Duodenal mucosa (tissue), 2 donors: ENCODE results near the gene CWC22.

Source experiments
- H3K27ac ChIP-seq: one replicate; pipeline ENCODE4 v1.7.0; 2013; ENCODE audit warnings: low read depth, low read length
- H3K27me3 ChIP-seq, 2 donors: one replicate each; pipeline ENCODE4 v1.7.0; 2013; ENCODE audit warnings: low read length in 2 of 2, control low read depth in 1 of 2; ENCODE audit not compliant: insufficient read depth in 2 of 2, control insufficient read depth in 1 of 2
- H3K36me3 ChIP-seq, 2 donors: one replicate each; pipeline ENCODE4 v1.7.0; 2013; ENCODE audit warnings: low read length in 2 of 2, control low read depth in 1 of 2; ENCODE audit not compliant: insufficient read depth in 2 of 2, control insufficient read depth in 1 of 2
- H3K4me1 ChIP-seq, 2 donors: one replicate each; pipeline ENCODE4 v1.7.0; 2013; ENCODE audit warnings: low read length in 2 of 2, control low read depth in 1 of 2; ENCODE audit not compliant: insufficient read depth in 2 of 2, control insufficient read depth in 1 of 2
- H3K4me3 ChIP-seq, 2 donors: one replicate each; pipeline ENCODE4 v1.7.0; 2013; ENCODE audit warnings: low read length in 2 of 2, low read depth in 1 of 2
- H3K9ac ChIP-seq, 2 donors: one replicate each; pipeline ENCODE4 v1.7.0; 2013; ENCODE audit warnings: low read length in 2 of 2, low read depth in 1 of 2
- H3K9me3 ChIP-seq, 2 donors: one replicate each; pipeline ENCODE4 v1.7.0; 2013; ENCODE audit warnings: low read length in 2 of 2, control low read depth in 1 of 2; ENCODE audit not compliant: control insufficient read depth in 1 of 2

Gene CWC22

GRCh38 chr2:179911569-179911968 is 95.5 kb downstream of the CWC22 start:
- no peak overlapping the region for H3K9ac ChIP-seq
- no peaks in the 10 kb centered on the region for H3K36me3 ChIP-seq

DNA sequence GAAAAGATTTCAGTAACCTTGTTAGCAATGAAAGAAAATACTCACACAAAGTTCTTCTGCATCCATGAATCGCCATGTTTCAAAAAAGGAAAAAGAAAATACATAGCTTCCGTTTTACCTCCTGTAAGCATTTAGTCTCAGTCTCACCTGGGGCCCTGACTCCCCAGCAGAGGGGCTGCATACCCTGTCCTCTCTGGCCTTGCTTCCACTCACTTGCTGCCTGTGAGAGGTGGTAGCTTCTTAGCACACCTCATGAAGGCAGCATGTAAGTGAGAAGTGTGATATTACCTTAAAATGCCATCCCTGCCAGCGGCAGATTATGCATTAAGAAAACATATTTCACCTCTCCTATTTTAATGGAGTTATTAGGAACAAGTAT is 96.4 kb downstream of the CWC22 start:
- Histone ChIP-seq H3K27ac (no peak overlapping the region), H3K9ac (no peak overlapping the region), H3K4me3 (no peak overlapping the region), H3K9me3 (no peaks in the 10 kb centered on the region), H3K27me3 (no peaks in the 10 kb centered on the region), H3K4me1 (no peaks in the 10 kb centered on the region), H3K36me3 (no peaks in the 10 kb centered on the region)

More at GRCh38 chr2:179911569-179911968, 95.5 kb downstream of the CWC22 start:
- Histone ChIP-seq H3K4me3 (no peak overlapping the region), H3K9me3 (no peaks in the 10 kb centered on the region), H3K27me3 (no peaks in the 10 kb centered on the region), H3K27ac (no peak overlapping the region), H3K4me1 (no peaks in the 10 kb centered on the region)

- no peak overlapping the region for H3K9ac ChIP-seq
- no peaks in the 10 kb centered on the region for H3K4me1 ChIP-seq
- no peaks in the 10 kb centered on the region for H3K36me3 ChIP-seq
- no peak overlapping the region for H3K27ac ChIP-seq
- H3K9me3 ChIP-seq, result no peaks in the 10 kb centered on the region
- H3K27me3 ChIP-seq, result no peaks in the 10 kb centered on the region
- no peak overlapping the region for H3K4me3 ChIP-seq
Observed at GRCh38 chr2:179909845-179910734, 97.0 kb downstream of the CWC22 start.

GRCh38 chr2:179900655-179901054 is 106.4 kb downstream of the CWC22 start:
- Histone ChIP-seq H3K9ac (no peak overlapping the region), H3K4me3 (no peak overlapping the region), H3K36me3 (no peaks in the 10 kb centered on the region), H3K27ac (no peak overlapping the region), H3K4me1 (no peaks in the 10 kb centered on the region), H3K27me3 (no peaks in the 10 kb centered on the region), H3K9me3 (no peaks in the 10 kb centered on the region)

DNA sequence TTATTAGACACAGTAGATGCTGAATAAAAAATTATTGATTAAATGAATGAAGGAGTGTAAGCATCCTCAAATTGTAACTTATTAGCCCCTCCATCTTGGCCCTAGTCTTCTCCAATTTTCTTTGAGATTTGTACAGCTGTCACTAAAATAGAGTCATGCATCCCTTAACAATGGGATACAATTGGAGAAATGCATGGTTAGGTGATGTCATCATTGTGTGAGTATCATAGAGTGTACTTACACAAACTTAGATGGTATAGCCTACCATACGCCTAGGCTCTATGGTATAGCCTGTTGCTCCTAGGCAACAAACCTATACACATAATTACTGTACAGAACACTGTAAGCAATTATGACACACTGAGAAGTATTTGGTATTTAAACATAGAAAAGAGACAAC is 107.4 kb downstream of the CWC22 start:
- no peak overlapping the region for H3K27ac ChIP-seq
- H3K9me3 ChIP-seq, result no peaks in the 10 kb centered on the region
- H3K9ac ChIP-seq, result no peak overlapping the region
- H3K27me3 ChIP-seq, result no peaks in the 10 kb centered on the region
- no peak overlapping the region for H3K4me3 ChIP-seq
- no peaks in the 10 kb centered on the region for H3K36me3 ChIP-seq
- no peaks in the 10 kb centered on the region for H3K4me1 ChIP-seq

GRCh38 chr2:179898873-179899272 is 108.2 kb downstream of the CWC22 start:
- H3K27me3 ChIP-seq, result no peaks in the 10 kb centered on the region
- H3K4me3 ChIP-seq, result no peak overlapping the region
- no peaks in the 10 kb centered on the region for H3K4me1 ChIP-seq
- no peaks in the 10 kb centered on the region for H3K9me3 ChIP-seq
- no peaks in the 10 kb centered on the region for H3K36me3 ChIP-seq
- no peak overlapping the region for H3K27ac ChIP-seq
- H3K9ac ChIP-seq, result no peak overlapping the region
